Right ventricle myocardium inferior (tissue), 1 donor: ENCODE results near the gene MSTN. TPM values are rescaled to one million over a fixed set of nuclear protein-coding genes. Genes with fewer than 3 reads are reported as not detected.

Source experiments
- ATAC-seq: fragments of 200-7000 bp; cut with Tn5 transposase; one replicate; pipeline ENCODE4 v1.9.1; 2020; ENCODE audit warnings: mild to moderate bottlenecking, moderate library complexity
- DNase-seq: peaks from one replicate; pipeline ENCODE4 v3.0.0; 2021; ENCODE audit errors: missing footprints
- intact Hi-C: fragments of 100-400 bp; cut with DNase I; formaldehyde crosslinking; loops from one replicate; pipeline ENCODE4 v1.11.0; 2022
- long read RNA-seq: library from polyadenylated mRNA; unstranded; transcript quantifications from one replicate; pipeline ENCODE4 v2.0.0, GENCODE V29; 2021
- total RNA-seq: library from RNA; stranded (reverse); fragmentation: NEBNext Ultra II Directional; extraction: Animal tissue kit (Norgen Biotek cat#: 25700); gene quantifications from one replicate; pipeline ENCODE4 v1.2.1, GENCODE V29; 2021
- donor health status: DM: no; HTN: yes; CAD: no; lungs with severe emphysema.

Gene MSTN
- not detected for total RNA-seq
- long read RNA-seq = 0 reads

GRCh38 chr2:190062601-190063000 is at the start of gene MSTN:
TSS of gene MSTN (minus strand) at chr2:190062729. CDS start at chr2:190062596, 133 bp downstream.
- intact Hi-C loops = no loop called here
- ATAC-seq (no peak), DNase-seq (no peak)

GRCh38 chr2:190111166-190111565 is 48.6 kb upstream of the MSTN start:
- intact Hi-C loops = no loop called here
- ATAC-seq = no peak

GRCh38 chr2:190110699-190111098 is 48.2 kb upstream of the MSTN start:
- DNase-seq = no peak
- no peak for ATAC-seq
- intact Hi-C loops = no loop called here

More at GRCh38 chr2:190111166-190111565, 48.6 kb upstream of the MSTN start:
- no peak for DNase-seq

GRCh38 chr2:190110131-190110530 is 47.6 kb upstream of the MSTN start:
- DNase-seq (no peak), ATAC-seq (no peak)
- intact Hi-C loops = no loop called here

GRCh38 chr2:190107409-190107808 is 44.9 kb upstream of the MSTN start:
- intact Hi-C loops = no loop called here
- ATAC-seq (no peak), DNase-seq (no peak)

- intact Hi-C loops = no loop called here
- ATAC-seq (no peak), DNase-seq (no peak)
These were observed 44.3 kb upstream of the MSTN start for GRCh38 chr2:190106783-190107182.

GRCh38 chr2:190105554-190105953 is 43.0 kb upstream of the MSTN start:
- intact Hi-C loops = no loop called here
- no peak for ATAC-seq

GRCh38 chr2:190103144-190103543 is 40.6 kb upstream of the MSTN start:
- DNase-seq (no peak), ATAC-seq (no peak)
- intact Hi-C loops = no loop called here

More at GRCh38 chr2:190105554-190105953, 43.0 kb upstream of the MSTN start:
- DNase-seq = no peak

GRCh38 chr2:190099890-190100697 is 37.6 kb upstream of the MSTN start:
- DNase-seq = no peak
- ATAC-seq = no peak
- intact Hi-C loops = no loop called here

- intact Hi-C loops = no loop called here
- ATAC-seq = no peak
These were observed 36.3 kb upstream of the MSTN start for GRCh38 chr2:190098851-190099250.

GRCh38 chr2:190097115-190097514 is 34.6 kb upstream of the MSTN start:
- DNase-seq (no peak), ATAC-seq (no peak)
- intact Hi-C loops = no loop called here

More at GRCh38 chr2:190098851-190099250, 36.3 kb upstream of the MSTN start:
- DNase-seq = no peak

- intact Hi-C loops = no loop called here
- no peak for DNase-seq
- ATAC-seq = no peak
These were observed 31.9 kb upstream of the MSTN start for GRCh38 chr2:190094316-190094871.

GRCh38 chr2:190093793-190094192 is 31.3 kb upstream of the MSTN start:
- DNase-seq (no peak), ATAC-seq (peak; percentile 48)
- intact Hi-C loops = no loop called here

GRCh38 chr2:190090148-190090547 is 27.6 kb upstream of the MSTN start:
- intact Hi-C loops = no loop called here
- DNase-seq (no peak), ATAC-seq (no peak)

- DNase-seq = no peak
These were observed 26.4 kb upstream of the MSTN start for GRCh38 chr2:190088917-190089316.

GRCh38 chr2:190084704-190085103 is 22.2 kb upstream of the MSTN start:
- ATAC-seq (no peak), DNase-seq (no peak)
- intact Hi-C loops = loop anchor here (5.0 to 10.0 kb wide), 3 partner anchors 98 to 430 kb away; a partner anchor contains a TSS

More at GRCh38 chr2:190088917-190089316, 26.4 kb upstream of the MSTN start:
- no peak for ATAC-seq
- intact Hi-C loops = loop anchor here (2.0 to 10.0 kb wide), 4 partner anchors 93 to 426 kb away; a partner anchor contains a TSS

GRCh38 chr2:190082118-190082517 is 19.6 kb upstream of the MSTN start:
- DNase-seq (no peak), ATAC-seq (no peak)
- intact Hi-C loops = loop anchor here (10.0 kb wide), 1 partner anchor 433 kb away; no protein-coding TSS in a partner anchor

- intact Hi-C loops = loop anchor here (10.0 kb wide), 1 partner anchor 434 kb away; no protein-coding TSS in a partner anchor
- DNase-seq (no peak), ATAC-seq (no peak)
These were observed 18.1 kb upstream of the MSTN start for GRCh38 chr2:190080527-190081049.

GRCh38 chr2:190079160-190079559 is 16.6 kb upstream of the MSTN start:
- DNase-seq (no peak), ATAC-seq (no peak)
- intact Hi-C loops = loop anchor here (10.0 kb wide), 1 partner anchor 284 kb away; no protein-coding TSS in a partner anchor

GRCh38 chr2:190075623-190076022 is 13.1 kb upstream of the MSTN start:
- no peak for ATAC-seq
- no peak for DNase-seq
- intact Hi-C loops = loop anchor here (10.0 kb wide), 1 partner anchor 281 kb away; no protein-coding TSS in a partner anchor
